Spleen (tissue), 13 donors: ENCODE results near the gene HLA-DPB1. TPM values are rescaled to one million over a fixed set of nuclear protein-coding genes. Genes with fewer than 3 reads are reported as not detected.

ENCODE experiments used
- DNase-seq: peaks from one replicate; pipeline ENCODE4 v3.0.0-alpha.2; 2020
- H3K27ac ChIP-seq, 8 donors: fragments of 200-600 bp; sonication (generic) in 7 of 8; 1 replicate in 4 of 8; 2 replicates in 4 of 8; pipeline versions ENCODE4 v1.5.0 to v1.8.0; 2016 to 2021; ENCODE audit warnings: inconsistent platforms in 4 of 8, mild to moderate bottlenecking in 4 of 8, moderate library complexity in 1 of 8
- H3K27me3 ChIP-seq, 7 donors: fragments of 200-600 bp; sonication (generic) in 6 of 7; replicated peaks in 1 of 7; 1 replicate in 4 of 7; 2 replicates in 3 of 7; pipeline versions ENCODE4 v1.5.0 to v1.8.0; 2016 to 2021; ENCODE audit warnings: inconsistent platforms in 3 of 7, mild to moderate bottlenecking in 1 of 7
- H3K36me3 ChIP-seq, 6 donors: fragments of 200-600 bp; sonication (generic) in 5 of 6; 1 replicate in 4 of 6; 2 replicates in 2 of 6; pipeline versions ENCODE4 v1.5.0 to v1.8.0; 2016 to 2021; ENCODE audit warnings: inconsistent platforms in 2 of 6
- H3K4me1 ChIP-seq, 6 donors: fragments of 200-600 bp; sonication (generic) in 5 of 6; 1 replicate in 3 of 6; 2 replicates in 3 of 6; pipeline versions ENCODE4 v1.5.0 to v1.8.0; 2016 to 2021; ENCODE audit warnings: inconsistent platforms in 3 of 6
- H3K4me3 ChIP-seq, 8 donors: fragments of 200-600 bp; sonication (generic) in 7 of 8; 1 replicate in 4 of 8; 2 replicates in 4 of 8; pipeline versions ENCODE4 v1.5.0 to v1.8.0; 2016 to 2021; ENCODE audit warnings: inconsistent platforms in 4 of 8, mild to moderate bottlenecking in 4 of 8, moderate library complexity in 2 of 8
- H3K9me3 ChIP-seq, 8 donors: fragments of 200-600 bp; sonication (generic) in 7 of 8; 1 replicate in 4 of 8; 2 replicates in 4 of 8; pipeline versions ENCODE4 v1.5.0 to v1.8.0; 2016 to 2021; ENCODE audit warnings: inconsistent platforms in 4 of 8
- CTCF ChIP-seq, 11 experiments: fragments of 200-600 bp in 7 of 11; fragments of 450-650 bp in 4 of 11; sonication (generic) in 4 of 11; IDR thresholded peaks in 8 of 11; conservative IDR thresholded peaks in 3 of 11; 1 replicate in 7 of 11; 2 replicates in 4 of 11; pipeline versions ENCODE4 v1.4.0 to v1.8.0; 2016 to 2021; ENCODE audit warnings: antibody characterized with exemption in 11 of 11, inconsistent platforms in 4 of 11, mild to moderate bottlenecking in 1 of 11
- POLR2A ChIP-seq, 3 donors: fragments of 450-650 bp; IDR thresholded peaks; one replicate each; pipeline ENCODE4 v1.5.1; 2017; ENCODE audit warnings: antibody characterized with exemption in 3 of 3, mild to moderate bottlenecking in 1 of 3
- POLR2AphosphoS5 ChIP-seq, 3 donors: sonication (generic); formaldehyde crosslinking; IDR thresholded peaks; one replicate each; pipeline ENCODE4 v1.5.1; 2017; ENCODE audit warnings: antibody characterized with exemption in 3 of 3
- WGBS, 5 donors: extraction: QIAGEN DNeasy Blood & Tissue Kit in 3 of 5; methylation state at CpG; one replicate each; pipeline versions ENCODE4 v1.1.5 to v1.1.7; 2013 to 2018; 5-methylcytosine and 5-hydroxymethylcytosine counted together
- intact Hi-C: fragments of 100-400 bp; cut with DNase I; formaldehyde crosslinking; loops from one replicate; pipeline ENCODE4 v1.15.0; 2023; ENCODE audit warnings: low total_unique reads
- long read RNA-seq, 2 donors: transcript quantifications; one replicate each; lab custom pipeline, GENCODE V29; 2026
- polyA plus RNA-seq, 3 donors: library from polyadenylated mRNA; stranded (reverse); fragments of 200-250 nt; gene quantifications; one replicate each; pipeline ENCODE4 v1.2.1, GENCODE V29; 2013
- total RNA-seq, 7 donors: library from RNA; depleted of rRNA in 3 of 7; stranded (reverse); fragments of >200 nt in 3 of 7; fragmentation: NEBNext Ultra II Directional in 4 of 7; extraction: Animal tissue kit (Norgen Biotek cat#: 25700) in 4 of 7; gene quantifications; one replicate each; pipeline versions ENCODE4 v1.1.0 to v1.2.1, GENCODE V29; 2016 to 2021
- donor health status: healthy with polysubstance abuse.
- donor health status: DM: no; HTN: no; CAD: no; lungs with moderate emphysema.
- donor health status: DM: no; HTN: no; CAD: no.
- donor health status: Bipolar disorder and iron deficiency.
- donor health status: healthy.
- donor health status: DM: no; HTN: no; CAD: no.
- donor health status: DM: yes; HTN: yes; CAD: no.

Gene HLA-DPB1
- total RNA-seq (100 to 1,000 TPM; 209 to 647 (median 414) TPM), polyA plus RNA-seq (100 to 1,000 TPM; 543 to 817 (median 574) TPM)
- long read RNA-seq, donor 1, transcript HLA-DPB1-211 (6 exons, 1,560 nt), result major isoform, 54 of 135 reads
- long read RNA-seq, donor 1, partial matches to known transcripts, result 76 of 135 reads
- long read RNA-seq, donor 1, other reads (novel, unspliced or antisense), result 0 of 135 reads
- long read RNA-seq, donor 2, transcript HLA-DPB1-213 (2 exons, 693 nt), result minor isoform, 6 of 292 reads
- long read RNA-seq, donor 2, transcript HLA-DPB1-211 (6 exons, 1,560 nt), result major isoform, 76 of 292 reads
- long read RNA-seq, donor 2, transcript HLA-DPB1-217 (2 exons, 775 nt), result minor isoform, 5 of 292 reads
- long read RNA-seq, donor 2, partial matches to known transcripts, result 160 of 292 reads
- long read RNA-seq, donor 2, other reads (novel, unspliced or antisense), result 45 of 292 reads

- no peaks in the 10 kb centered on the region for H3K9me3 ChIP-seq
- 11 to 25% (median 17%) methylated on average over 10 of the region's 10 CpGs for WGBS, 5 donors
- intact Hi-C loops, result no loop called here
- peaks cover 0 to 31% (median under 1%) of the 10 kb centered on the region in 6 donors for H3K36me3 ChIP-seq
- H3K27me3 ChIP-seq, result no peaks in the 10 kb centered on the region
- H3K27ac ChIP-seq, result peak within 1 kb of the TSS; percentile 89 to 97 (median 94)
- H3K4me1 ChIP-seq, result peaks cover 11 to 95% (median 76%) of the 10 kb centered on the region in 6 donors
- TF ChIP-seq POLR2AphosphoS5 (IDR thresholded peaks at IDR 0.05), result peak; percentile 43 to 95 (median 87)
- TF ChIP-seq POLR2A (IDR thresholded peaks at IDR 0.05), result peak; percentile 61 to 96 (median 87)
- no peak for TF ChIP-seq CTCF (IDR thresholded peaks at IDR 0.05 in 8 of 11, conservative IDR thresholded peaks at IDR 0.05 in 3 of 11)
- peak within 1 kb of the TSS; percentile 52 to 78 (median 62) for H3K4me3 ChIP-seq
- DNase-seq, result peak; percentile 78
Observed at GRCh38 chr6:33075568-33076405, at the start of gene HLA-DPB1. TSS of gene HLA-DPB1 (plus strand) at chr6:33075990. CDS start at chr6:33076042, 52 bp downstream.

DNA sequence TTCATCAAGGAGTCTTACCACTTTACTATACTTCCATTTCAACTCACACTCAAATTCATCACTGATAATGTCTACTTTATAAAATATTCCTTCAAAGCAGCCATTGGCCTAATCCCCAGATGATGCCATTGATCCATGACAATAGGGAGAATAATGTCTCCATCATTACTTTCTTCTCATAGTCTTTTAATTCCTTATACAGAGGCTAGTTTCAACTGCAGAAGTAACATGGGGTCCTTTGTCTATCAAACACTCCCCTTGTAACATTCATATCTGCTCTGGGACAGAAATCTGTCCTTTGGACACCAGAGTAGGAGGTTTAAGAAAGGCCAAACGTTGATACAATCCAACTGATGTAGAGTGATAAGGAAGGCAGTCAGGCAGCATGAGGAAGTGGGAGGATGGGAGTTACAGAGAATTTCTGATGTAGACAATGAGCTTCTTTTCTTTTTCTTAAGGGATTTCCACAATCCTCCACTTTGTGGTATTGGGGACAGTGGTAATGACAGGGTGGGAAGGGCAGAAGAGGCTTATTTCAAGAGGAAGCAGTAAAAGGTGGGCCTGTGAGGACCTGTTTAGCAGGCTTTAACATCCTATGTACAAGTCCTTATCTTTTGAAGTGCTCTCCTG, 47.5 kb upstream of the HLA-DPB1 start:
- intact Hi-C loops, result no loop called here
- 0 to 13% (median 3%) methylated on average over 1 of the region's 1 CpG for WGBS, 5 donors
- Histone ChIP-seq H3K27ac (peak overlapping the region; percentile 83 to 96 (median 88)), H3K9me3 (no peaks in the 10 kb centered on the region), H3K4me1 (peaks cover 0 to 44% (median 25%) of the 10 kb centered on the region in 6 donors), H3K36me3 (no peaks in the 10 kb centered on the region), H3K4me3 (no peak overlapping the region), H3K27me3 (no peaks in the 10 kb centered on the region)
- no peak for TF ChIP-seq CTCF (IDR thresholded peaks at IDR 0.05 in 8 of 11, conservative IDR thresholded peaks at IDR 0.05 in 3 of 11)
- TF ChIP-seq POLR2AphosphoS5 (IDR thresholded peaks at IDR 0.05), result no peak
- TF ChIP-seq POLR2A (IDR thresholded peaks at IDR 0.05), result no peak
- DNase-seq, result no peak

DNA sequence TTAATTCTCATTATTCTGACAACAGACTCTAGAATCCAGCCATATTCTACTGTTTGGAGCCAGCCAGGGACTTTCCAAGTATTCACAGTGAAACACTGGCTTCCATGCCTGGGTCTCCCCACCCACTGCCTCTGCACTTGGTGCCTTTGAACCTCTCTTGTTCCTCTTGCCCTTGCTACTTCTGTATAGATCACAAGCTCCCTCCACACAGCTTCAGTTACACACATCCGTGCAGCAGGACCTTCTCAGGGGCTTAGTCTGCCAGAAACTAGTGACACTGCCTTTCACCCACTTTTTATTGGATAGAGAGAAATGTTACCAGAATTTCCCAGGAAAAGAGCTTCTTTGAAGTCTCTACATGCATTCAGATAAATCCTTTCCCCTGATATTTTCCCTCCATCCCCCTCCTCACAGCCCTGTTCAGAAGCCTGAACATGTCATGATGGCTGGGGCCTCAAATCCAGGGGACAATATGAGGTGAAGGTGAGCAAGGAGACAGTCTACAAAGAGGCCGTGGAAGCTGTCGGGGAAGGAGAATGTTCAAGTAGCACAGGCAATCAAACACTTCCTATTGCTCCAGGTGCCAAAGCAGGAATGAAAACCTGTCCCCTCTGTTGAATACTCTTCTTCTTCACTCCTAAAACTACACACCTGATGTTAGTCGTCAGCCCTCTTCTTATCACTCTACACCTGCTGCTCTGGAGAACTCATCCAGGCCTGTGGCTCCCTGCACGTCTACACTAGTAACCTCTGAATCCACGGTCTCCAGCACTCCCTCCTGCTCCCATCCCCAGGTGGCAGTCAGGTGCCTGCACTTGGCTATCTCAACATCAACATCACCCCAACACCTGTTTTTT, 46.2 kb upstream of the HLA-DPB1 start:
- Histone ChIP-seq H3K9me3 (peaks cover 0 to 5% (median 2%) of the 10 kb centered on the region in 8 donors), H3K27me3 (no peaks in the 10 kb centered on the region), H3K36me3 (no peaks in the 10 kb centered on the region), H3K4me1 (peaks cover 0 to 44% (median 25%) of the 10 kb centered on the region in 6 donors), H3K27ac (peak overlapping the region; percentile 83 to 96 (median 88)), H3K4me3 (no peak overlapping the region)
- 35 to 54% (median 46%) methylated on average over 6 of the region's 6 CpGs for WGBS, 5 donors
- peak; percentile 82 for DNase-seq
- intact Hi-C loops, result no loop called here
- peak in 2 of 3 donors; percentile 90 to 96 for TF ChIP-seq POLR2A (IDR thresholded peaks at IDR 0.05)
- TF ChIP-seq CTCF (IDR thresholded peaks at IDR 0.05 in 8 of 11, conservative IDR thresholded peaks at IDR 0.05 in 3 of 11), result no peak
- peak in 2 of 3 donors; percentile 70 to 99 for TF ChIP-seq POLR2AphosphoS5 (IDR thresholded peaks at IDR 0.05)
